Osteoblast (primary cell): ENCODE measurements around the gene CNGA1. TPM values are rescaled to one million over a fixed set of nuclear protein-coding genes. Genes with fewer than 3 reads are reported as not detected.
A peak's percentile ranks its signal among the peaks of the same experiment; 100 is the strongest.

Source experiments
- DNase-seq: peaks from one replicate; pipeline ENCODE4 v3.0.0; 2011; ENCODE audit warnings: low spot score, mixed read lengths; ENCODE audit not compliant: insufficient read length; ENCODE audit errors: missing footprints
- H2AFZ ChIP-seq: 2 replicates; pipeline ENCODE4 v1.6.0; 2011; ENCODE audit warnings: mild to moderate bottlenecking, low read length
- H3K27ac ChIP-seq: 2 replicates; pipeline ENCODE4 v1.5.1; 2011; ENCODE audit warnings: mild to moderate bottlenecking, low read depth, low read length, moderate library complexity
- H3K27me3 ChIP-seq: 2 replicates; pipeline ENCODE4 v1.6.0; 2012; ENCODE audit warnings: mild to moderate bottlenecking, control low read depth, inconsistent platforms, low read length, moderate library complexity; ENCODE audit not compliant: insufficient read depth
- H3K36me3 ChIP-seq: 2 replicates; pipeline ENCODE4 v1.5.1; 2011; ENCODE audit warnings: mild to moderate bottlenecking, low read length, control low read depth, moderate library complexity; ENCODE audit not compliant: insufficient read depth
- H3K4me1 ChIP-seq: 2 replicates; pipeline ENCODE4 v1.5.1; 2011; ENCODE audit warnings: mild to moderate bottlenecking, low read length, control low read depth, moderate library complexity; ENCODE audit not compliant: insufficient read depth
- H3K4me2 ChIP-seq: 2 replicates; pipeline ENCODE4 v1.6.0; 2011; ENCODE audit warnings: mild to moderate bottlenecking, low read length; ENCODE audit not compliant: insufficient read depth
- H3K4me3 ChIP-seq: fragments of 200-600 bp; sonication (generic); 3 replicates; pipeline ENCODE4 v1.5.1; 2012; ENCODE audit warnings: mild to moderate bottlenecking, low read length, inconsistent platforms; ENCODE audit not compliant: insufficient read depth
- H3K79me2 ChIP-seq: 2 replicates; pipeline ENCODE4 v1.6.0; 2012; ENCODE audit warnings: mild to moderate bottlenecking, low read length, control low read depth, inconsistent platforms; ENCODE audit not compliant: insufficient read depth
- H3K9me3 ChIP-seq: 2 replicates; pipeline ENCODE4 v1.5.1; 2011; ENCODE audit warnings: low read depth, low read length, control low read depth
- H4K20me1 ChIP-seq: 2 replicates; pipeline ENCODE4 v1.6.0; 2012; ENCODE audit warnings: mild to moderate bottlenecking, low read length, control low read depth; ENCODE audit not compliant: insufficient read depth
- total RNA-seq: library from RNA; depleted of rRNA; stranded (reverse); fragments of >200 nt; gene quantifications from 2 replicates; pipeline ENCODE4 v1.2.3, GENCODE V29; 2012
- TF ChIP-seq, protein P1 (sequence below): IDR thresholded peaks from 2 replicates; pipeline ENCODE4 v1.5.1; 2011; ENCODE audit warnings: mild to moderate bottlenecking, low read depth, low read length, moderate library complexity; ENCODE audit errors: extremely low read depth

The CNGA1 gene
- not detected in 2 replicates for total RNA-seq

DNA sequence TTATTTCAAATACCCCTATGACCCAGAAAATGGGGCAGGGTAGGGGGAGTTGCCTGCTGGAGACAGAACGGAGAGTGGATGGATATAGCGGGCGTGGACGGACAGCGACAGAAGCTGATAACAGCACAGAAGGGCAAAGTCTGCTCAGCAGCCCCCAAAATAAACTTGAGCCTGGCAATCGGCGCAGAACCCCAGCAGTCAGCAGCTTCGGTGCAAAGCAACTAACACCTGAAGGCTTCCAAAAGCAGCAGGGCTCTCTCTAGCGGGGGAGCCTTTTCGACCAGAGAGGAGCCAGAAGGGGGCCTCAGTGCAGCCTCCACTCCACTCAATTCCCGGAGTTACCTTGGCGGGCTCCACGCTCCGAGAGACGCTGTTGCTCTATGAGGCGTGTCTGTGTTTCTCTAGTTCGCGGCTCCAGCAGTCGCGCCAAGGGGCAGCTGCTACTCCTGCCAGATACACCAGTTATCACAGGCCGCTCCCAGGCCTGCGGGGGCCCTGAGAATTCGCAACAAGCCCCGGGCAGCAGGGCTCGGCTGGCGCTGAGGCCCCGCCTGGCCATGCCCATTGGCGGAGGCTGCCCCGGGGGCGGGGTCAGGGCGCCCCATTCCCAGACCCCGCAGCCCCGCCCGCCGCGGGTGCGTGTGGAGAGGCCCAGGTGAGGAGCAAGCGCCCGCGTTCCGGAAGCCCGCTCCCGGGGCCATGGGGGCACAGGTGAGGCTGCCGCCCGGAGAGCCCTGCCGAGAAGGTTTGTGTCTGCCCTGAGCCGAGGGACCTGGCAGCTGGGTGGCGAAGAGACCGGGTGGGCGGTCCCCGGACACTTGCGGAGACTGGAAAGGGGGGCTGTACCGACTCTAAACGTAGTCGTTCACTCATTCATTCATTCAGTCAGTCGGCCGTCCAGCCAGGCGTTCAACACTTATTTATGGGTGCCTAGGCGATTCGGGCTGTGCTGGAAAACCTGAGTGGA is at the start of gene CNGA1, which contains the start of gene NIPAL1:
Gene CNGA1 (minus strand): TSS at position 541 of the 967 bp plus-strand sequence. CDS start 63,992 bp downstream, outside the sequence.
Gene NIPAL1 (plus strand): TSS at position 632 of the 967 bp plus-strand sequence. CDS start 68 bp downstream, at position 700.
- TF ChIP-seq, protein P1, sequence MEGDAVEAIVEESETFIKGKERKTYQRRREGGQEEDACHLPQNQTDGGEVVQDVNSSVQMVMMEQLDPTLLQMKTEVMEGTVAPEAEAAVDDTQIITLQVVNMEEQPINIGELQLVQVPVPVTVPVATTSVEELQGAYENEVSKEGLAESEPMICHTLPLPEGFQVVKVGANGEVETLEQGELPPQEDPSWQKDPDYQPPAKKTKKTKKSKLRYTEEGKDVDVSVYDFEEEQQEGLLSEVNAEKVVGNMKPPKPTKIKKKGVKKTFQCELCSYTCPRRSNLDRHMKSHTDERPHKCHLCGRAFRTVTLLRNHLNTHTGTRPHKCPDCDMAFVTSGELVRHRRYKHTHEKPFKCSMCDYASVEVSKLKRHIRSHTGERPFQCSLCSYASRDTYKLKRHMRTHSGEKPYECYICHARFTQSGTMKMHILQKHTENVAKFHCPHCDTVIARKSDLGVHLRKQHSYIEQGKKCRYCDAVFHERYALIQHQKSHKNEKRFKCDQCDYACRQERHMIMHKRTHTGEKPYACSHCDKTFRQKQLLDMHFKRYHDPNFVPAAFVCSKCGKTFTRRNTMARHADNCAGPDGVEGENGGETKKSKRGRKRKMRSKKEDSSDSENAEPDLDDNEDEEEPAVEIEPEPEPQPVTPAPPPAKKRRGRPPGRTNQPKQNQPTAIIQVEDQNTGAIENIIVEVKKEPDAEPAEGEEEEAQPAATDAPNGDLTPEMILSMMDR = peak; percentile 35
- H3K27ac ChIP-seq = peak within 1 kb of the TSS; percentile 15
- peak within 1 kb of the TSS; percentile 75 for H3K4me3 ChIP-seq
- H3K27me3 ChIP-seq = peaks cover 9% of the 10 kb centered on the region
- DNase-seq = peak; percentile 94
- H4K20me1 ChIP-seq = no peaks in the 10 kb centered on the region
- H3K9me3 ChIP-seq = no peaks in the 10 kb centered on the region
- H3K4me2 ChIP-seq = peak within 1 kb of the TSS; percentile 98
- no peaks in the 10 kb centered on the region for H3K79me2 ChIP-seq
- no peaks in the 10 kb centered on the region for H3K36me3 ChIP-seq
- H2AFZ ChIP-seq = peak within 1 kb of the TSS; percentile 93
- H3K4me1 ChIP-seq = peaks cover 14% of the 10 kb centered on the region

- no peaks in the 10 kb centered on the region for H3K27me3 ChIP-seq
- H3K79me2 ChIP-seq = no peaks in the 10 kb centered on the region
- no peak overlapping the region for H3K4me2 ChIP-seq
- H3K36me3 ChIP-seq = no peaks in the 10 kb centered on the region
- no peak overlapping the region for H2AFZ ChIP-seq
- TF ChIP-seq, protein P1 = no peak
- DNase-seq = no peak
- no peak overlapping the region for H3K27ac ChIP-seq
- no peaks in the 10 kb centered on the region for H3K9me3 ChIP-seq
- H4K20me1 ChIP-seq = no peaks in the 10 kb centered on the region
- H3K4me1 ChIP-seq = no peaks in the 10 kb centered on the region
- no peak overlapping the region for H3K4me3 ChIP-seq
These were observed 49.1 kb upstream of the CNGA1 start for GRCh38 chr4:48065587-48066052.

- Histone ChIP-seq H3K9me3 (no peaks in the 10 kb centered on the region), H3K4me1 (no peaks in the 10 kb centered on the region), H3K79me2 (no peaks in the 10 kb centered on the region), H3K27me3 (no peaks in the 10 kb centered on the region), H3K36me3 (no peaks in the 10 kb centered on the region), H2AFZ (no peak overlapping the region), H3K27ac (no peak overlapping the region), H3K4me3 (no peak overlapping the region), H3K4me2 (no peak overlapping the region), H4K20me1 (no peaks in the 10 kb centered on the region)
- no peak for DNase-seq
- TF ChIP-seq, protein P1 = no peak
These were observed 47.9 kb upstream of the CNGA1 start for GRCh38 chr4:48064349-48064748.
